Adrenal gland (tissue), 5 donors: ENCODE measurements around the gene IFNL4.

Experiments used
- POLR2A ChIP-seq, 2 donors: fragments of 450-650 bp; IDR thresholded peaks; one replicate each; pipeline ENCODE4 v1.6.1; 2017; ENCODE audit warnings: antibody characterized with exemption in 2 of 2, mild to moderate bottlenecking in 2 of 2, moderate library complexity in 1 of 2
- TF ChIP-seq, protein P1 (sequence below), 6 experiments: fragments of 450-650 bp in 4 of 6; fragments of 200-600 bp in 2 of 6; sonication (generic) in 1 of 6; IDR thresholded peaks; 1 replicate in 5 of 6; 2 replicates in 1 of 6; pipeline versions ENCODE4 v1.5.1 to v1.8.0; 2016 to 2021; ENCODE audit warnings: antibody characterized with exemption in 6 of 6, mild to moderate bottlenecking in 2 of 6, moderate library complexity in 1 of 6
- donor health status: DM: no; HTN: no; CAD: no.

DNA sequence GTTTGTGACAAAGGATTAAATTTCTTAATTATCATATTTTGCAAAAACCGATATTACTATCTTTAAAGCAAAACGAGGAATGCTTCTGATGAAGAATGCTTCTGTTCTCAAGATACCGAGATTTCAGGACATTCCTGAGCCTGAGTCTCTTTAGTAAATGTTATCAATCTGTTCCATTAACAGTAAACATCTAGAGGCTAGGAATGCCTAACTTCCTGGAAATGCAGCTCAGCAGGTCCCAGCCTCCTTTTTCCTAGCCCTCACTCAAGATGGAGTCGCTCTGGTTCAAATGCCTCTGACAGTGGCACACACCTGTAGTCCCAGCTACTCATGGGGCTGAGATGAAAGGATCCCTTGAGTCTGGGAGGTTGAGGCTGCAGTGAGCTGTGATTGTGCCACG, 2.4 kb upstream of the IFNL4 start:
- TF ChIP-seq, protein P1, sequence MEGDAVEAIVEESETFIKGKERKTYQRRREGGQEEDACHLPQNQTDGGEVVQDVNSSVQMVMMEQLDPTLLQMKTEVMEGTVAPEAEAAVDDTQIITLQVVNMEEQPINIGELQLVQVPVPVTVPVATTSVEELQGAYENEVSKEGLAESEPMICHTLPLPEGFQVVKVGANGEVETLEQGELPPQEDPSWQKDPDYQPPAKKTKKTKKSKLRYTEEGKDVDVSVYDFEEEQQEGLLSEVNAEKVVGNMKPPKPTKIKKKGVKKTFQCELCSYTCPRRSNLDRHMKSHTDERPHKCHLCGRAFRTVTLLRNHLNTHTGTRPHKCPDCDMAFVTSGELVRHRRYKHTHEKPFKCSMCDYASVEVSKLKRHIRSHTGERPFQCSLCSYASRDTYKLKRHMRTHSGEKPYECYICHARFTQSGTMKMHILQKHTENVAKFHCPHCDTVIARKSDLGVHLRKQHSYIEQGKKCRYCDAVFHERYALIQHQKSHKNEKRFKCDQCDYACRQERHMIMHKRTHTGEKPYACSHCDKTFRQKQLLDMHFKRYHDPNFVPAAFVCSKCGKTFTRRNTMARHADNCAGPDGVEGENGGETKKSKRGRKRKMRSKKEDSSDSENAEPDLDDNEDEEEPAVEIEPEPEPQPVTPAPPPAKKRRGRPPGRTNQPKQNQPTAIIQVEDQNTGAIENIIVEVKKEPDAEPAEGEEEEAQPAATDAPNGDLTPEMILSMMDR (IDR thresholded peaks at IDR 0.05) = no peak
- no peak for TF ChIP-seq POLR2A (IDR thresholded peaks at IDR 0.05)
